ENCODE measurements around the gene XAB2.

GRCh38 chr19:7648265-7649014 lies 19.1 kb upstream of the XAB2 start:
- TF ChIP-seq CTCF (IDR thresholded peaks at IDR 0.05) (no peak), POLR2A (IDR thresholded peaks at IDR 0.05) (no peak)
